Stimulated activated CD8-positive, alpha-beta memory T cell treated with anti-CD3 and anti-CD28 coated beads, Interleukin-12 subunit alpha, Interleukin-12 subunit beta, amount 100 ng/mL, for 24 hours (primary cell): ENCODE measurements around the gene SMTNL1.

Experiments used
- DNase-seq: peaks from one replicate; pipeline ENCODE4 v3.0.0-alpha.2; 2020; ENCODE audit errors: extremely low read depth

SMTNL1 gene

DNA sequence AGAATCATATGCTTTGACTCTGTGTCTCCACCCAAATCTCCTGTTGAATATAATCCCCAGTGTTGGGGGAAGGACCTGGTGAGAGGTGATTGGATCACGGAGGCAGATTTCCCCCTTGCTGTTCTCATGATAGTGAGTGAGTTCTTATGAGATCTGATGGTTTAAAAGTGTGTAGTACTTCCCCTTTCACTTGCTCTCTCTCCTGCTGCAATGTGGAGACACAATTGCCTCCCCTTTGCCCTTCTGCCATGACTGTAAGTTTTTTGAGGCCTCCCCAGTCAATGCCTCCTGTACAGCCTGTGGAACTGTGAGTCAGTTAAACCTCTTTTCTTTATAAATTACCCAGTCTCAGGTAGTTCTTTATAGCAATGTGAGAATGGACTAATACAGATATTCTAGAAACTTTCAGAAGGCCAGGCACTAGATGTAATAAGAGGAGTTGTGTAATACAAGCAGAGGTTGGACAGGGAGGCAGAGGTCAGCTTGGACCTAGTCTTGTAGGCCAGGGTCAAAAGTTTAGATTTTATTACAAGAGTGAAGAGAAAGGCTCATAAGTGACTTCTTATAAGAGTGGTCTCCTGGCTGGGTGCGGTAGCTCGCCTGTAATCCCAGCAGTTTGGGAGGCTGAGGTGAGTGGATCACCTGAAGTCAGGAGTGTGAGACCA is 50.8 kb downstream of the SMTNL1 start:
- DNase-seq = no peak

DNA sequence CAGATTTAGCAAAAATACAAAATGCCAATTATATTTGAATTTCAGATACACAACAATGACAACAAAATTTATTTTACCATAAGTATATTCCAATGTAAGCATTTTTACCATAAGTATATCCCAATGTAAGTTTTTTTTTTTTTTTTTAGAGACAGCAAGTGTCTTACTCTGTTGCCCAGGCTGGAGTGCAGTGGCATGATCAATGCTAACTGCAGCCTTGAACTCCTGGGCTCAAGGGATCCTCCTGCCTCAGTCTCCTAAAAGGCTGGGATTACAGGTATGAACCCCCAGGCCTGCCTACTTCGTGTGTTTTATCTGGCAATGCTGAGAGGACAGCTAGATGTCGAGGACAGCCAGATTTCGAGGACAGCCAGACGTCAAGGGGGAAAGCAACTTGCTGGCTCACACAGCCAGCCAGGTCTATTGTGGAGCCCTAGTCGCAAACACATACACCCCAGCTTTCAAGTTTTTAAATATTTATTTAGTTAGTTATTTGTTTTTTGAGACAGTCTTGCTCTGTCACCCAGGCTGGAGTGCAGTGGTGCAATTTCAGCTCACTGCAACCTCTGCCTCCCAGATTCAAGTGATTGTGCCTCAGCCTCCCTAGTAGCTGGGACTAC is 59.0 kb downstream of the SMTNL1 start:
- no peak for DNase-seq

DNA sequence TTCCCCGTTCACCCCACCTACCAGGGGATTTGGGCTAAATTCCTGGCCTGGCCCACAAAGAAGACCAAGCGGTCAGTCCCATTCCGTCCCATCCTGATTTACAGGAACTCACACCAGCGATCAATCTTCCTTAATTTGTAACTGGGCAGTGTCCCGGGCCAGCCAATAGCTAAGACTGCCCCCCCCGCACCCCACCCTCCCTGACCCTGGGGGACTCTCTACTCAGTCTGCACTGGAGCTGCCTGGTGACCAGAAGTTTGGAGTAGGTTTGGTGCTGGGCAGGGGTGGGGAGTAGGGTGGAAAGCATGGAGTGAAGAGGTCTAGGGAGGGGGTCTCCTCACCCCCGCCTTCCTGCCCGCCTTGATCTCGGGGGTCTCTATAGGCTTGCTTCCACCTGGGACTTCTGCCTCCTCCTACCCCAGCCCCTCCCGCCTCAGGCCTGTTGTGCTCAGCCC is 60.1 kb downstream of the SMTNL1 start, which contains the start of gene SERPING1:
Gene SERPING1, plus strand, starts transcription at position 225 of the 455 bp plus-strand sequence. CDS start 586 bp downstream, outside the sequence.
- DNase-seq = no peak

DNA sequence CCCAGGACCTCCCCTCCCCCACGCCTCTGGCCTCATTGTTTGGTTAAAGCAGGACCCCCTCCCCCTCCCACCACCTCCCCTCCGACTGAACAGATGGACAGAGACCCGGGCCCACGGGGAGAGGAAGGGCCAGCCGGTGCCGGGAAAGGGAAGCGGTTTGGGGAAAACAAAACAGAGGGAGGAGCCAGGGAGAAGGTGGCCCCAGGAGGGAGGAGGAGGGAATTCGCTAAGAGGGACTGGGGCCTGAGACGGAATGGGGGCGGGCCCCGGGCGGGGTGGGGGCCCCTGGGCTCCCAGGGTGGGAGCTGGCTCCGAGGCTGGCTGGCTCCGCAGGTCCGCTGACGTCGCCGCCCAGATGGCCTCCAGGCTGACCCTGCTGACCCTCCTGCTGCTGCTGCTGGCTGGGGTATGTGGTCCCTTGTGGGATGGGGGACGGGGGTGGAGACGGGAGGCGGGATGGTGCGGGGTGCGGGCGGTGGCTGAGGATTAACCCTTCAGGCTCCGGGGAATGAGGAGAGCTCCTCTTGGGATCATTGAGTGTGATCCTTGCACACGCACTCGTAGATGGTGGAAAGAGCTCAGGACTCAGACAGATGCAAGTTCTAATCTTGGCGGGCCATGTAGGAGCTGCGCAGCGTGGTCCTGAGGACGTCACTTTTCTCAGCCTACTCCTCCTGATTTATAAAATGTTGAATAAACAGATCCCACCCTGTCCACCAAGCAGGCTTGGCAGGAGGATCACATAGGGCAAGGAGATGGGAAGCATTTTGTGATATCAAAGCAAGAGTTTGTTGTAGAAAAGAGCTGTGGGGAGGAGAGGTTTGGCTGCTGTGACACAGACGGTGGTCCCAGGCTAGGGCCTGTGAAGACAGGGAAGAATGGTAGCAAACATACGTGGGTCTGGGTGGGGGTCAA is 60.8 kb downstream of the SMTNL1 start:
- DNase-seq = no peak

GRCh38 chr11:57598831-57599155 is 61.4 kb downstream of the SMTNL1 start:
- no peak for DNase-seq

DNA sequence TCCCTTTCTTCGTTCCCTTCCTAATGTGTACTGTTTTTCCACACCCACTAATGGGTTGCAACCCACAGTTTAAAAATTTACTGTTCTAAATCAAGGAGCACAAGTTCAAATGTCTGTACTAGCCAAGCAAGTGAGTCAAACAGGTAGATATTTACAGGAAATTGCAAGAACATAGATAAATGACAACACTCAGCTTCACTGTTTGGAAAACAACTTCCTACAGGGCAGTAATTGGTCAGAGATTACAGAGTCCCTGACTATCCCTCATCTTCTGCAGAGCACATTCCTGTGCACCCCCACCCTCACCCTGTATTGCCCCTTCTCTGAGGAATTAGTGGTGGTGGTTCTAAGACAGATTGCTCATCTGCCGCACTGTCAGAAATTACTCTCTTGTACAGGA is 62.0 kb downstream of the SMTNL1 start:
- DNase-seq = no peak
